Dendritic cell treated with granulocyte-macrophage colony-stimulating factor and Interleukin-4, amounts not matched to agents 40 ng/mL and 50 ng/mL, for 4 days (primary cell): ENCODE measurements around the gene THEM5.
A peak's percentile ranks its signal among the peaks of the same experiment; 100 is the strongest.

Experiments used
- H3K27ac Mint-ChIP-seq: one replicate; pipeline ENCODE4 v1.8.0; 2022; ENCODE audit warnings: mild to moderate bottlenecking, mixed read lengths
- H3K27me3 Mint-ChIP-seq: one replicate; pipeline ENCODE4 v1.8.0; 2022; ENCODE audit warnings: mild to moderate bottlenecking, mixed read lengths
- H3K36me3 Mint-ChIP-seq: one replicate; pipeline ENCODE4 v1.8.0; 2022; ENCODE audit warnings: low read depth, mixed read lengths
- H3K4me1 Mint-ChIP-seq: one replicate; pipeline ENCODE4 v1.8.0; 2022; ENCODE audit warnings: low read depth, mixed read lengths
- H3K4me3 Mint-ChIP-seq: one replicate; pipeline ENCODE4 v1.8.0; 2022; ENCODE audit warnings: mild to moderate bottlenecking, moderate library complexity, mixed read lengths
- H3K9me3 Mint-ChIP-seq: one replicate; pipeline ENCODE4 v1.8.0; 2022; ENCODE audit warnings: mixed read lengths
- intact Hi-C: fragments of 100-400 bp; cut with micrococcal nuclease; formaldehyde crosslinking; loops from one replicate; pipeline ENCODE4 v1.15.0; 2022

THEM5 gene

DNA sequence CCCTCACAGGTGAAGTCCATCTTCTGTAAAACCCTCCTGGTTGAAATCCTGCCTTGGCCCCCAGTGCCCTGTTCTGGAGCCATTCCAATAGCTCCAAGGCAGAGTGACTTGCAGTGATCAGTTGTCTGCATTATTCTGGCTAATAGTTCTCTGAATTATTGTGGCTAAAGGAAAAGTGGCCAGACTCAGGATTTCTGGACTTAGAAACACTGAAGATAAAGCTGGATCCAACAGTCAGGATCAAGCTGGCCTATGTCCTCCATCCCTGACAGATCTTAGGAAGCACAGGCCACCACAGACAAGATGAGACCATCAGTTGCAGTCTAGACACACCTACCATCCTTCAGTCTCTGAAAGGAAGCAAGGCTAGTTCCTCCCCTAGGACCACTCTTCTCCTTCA lies 13.1 kb downstream of the THEM5 start:
- Mint-ChIP-seq H3K27me3 (peaks cover 72% of the 10 kb centered on the region), H3K4me1 (peaks cover 35% of the 10 kb centered on the region), H3K27ac (no peak overlapping the region), H3K36me3 (no peaks in the 10 kb centered on the region), H3K9me3 (no peaks in the 10 kb centered on the region), H3K4me3 (no peak overlapping the region)
- intact Hi-C loops = no loop called here

DNA sequence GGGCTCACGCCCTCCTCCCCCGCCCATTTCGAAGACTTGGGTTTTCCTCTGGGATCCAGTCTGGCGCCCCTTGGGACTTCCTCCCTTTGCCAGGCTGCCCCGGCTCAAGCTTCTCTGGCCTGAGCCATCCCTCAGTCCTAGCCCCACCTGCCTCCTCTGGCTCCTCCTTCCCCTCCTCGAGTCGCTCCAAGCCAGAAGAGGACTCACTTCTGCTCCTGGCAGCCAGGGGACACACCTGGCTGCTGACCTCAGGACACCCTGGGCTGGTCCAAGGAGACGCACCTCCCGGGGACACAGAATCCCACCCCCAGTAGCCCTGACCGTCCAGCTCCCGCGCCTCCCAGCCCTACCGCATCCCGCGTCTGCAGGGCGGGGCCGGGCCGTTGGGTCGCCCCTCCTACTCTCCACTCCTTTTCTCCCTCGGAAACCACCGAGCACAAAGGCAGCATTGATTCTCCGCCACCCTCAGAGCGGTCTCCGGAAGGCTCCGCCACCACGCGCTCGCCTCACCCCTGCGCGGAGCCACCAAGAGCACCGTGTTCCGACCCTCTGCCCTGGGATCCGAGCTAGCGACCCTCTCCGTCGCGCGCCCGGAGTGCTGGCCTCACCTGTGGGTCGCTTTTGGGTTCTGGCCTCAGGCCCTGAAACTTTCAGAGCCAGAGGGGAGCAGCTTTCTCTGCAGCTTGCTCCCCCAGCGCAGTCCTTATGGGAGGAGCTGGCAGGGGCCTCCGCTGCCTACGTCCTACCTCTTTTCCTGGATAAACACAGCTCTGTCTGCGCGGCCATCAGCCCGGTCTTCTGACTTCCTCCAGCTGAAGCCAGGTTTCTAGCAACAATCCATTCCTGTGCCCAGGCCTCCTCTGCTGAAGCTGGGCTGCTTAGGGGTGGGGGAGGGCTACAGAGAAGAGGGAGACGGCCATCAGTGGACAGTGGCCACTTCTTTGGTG lies 13.8 kb downstream of the THEM5 start, which contains the start of gene C2CD4D:
TSS of gene C2CD4D (minus strand) at position 364 of the 947 bp plus-strand sequence. CDS start 831 bp downstream, outside the sequence.
- Mint-ChIP-seq H3K27me3 (peaks cover 65% of the 10 kb centered on the region), H3K27ac (no peak within 1 kb of the TSS), H3K4me3 (peak within 1 kb of the TSS; percentile 63), H3K4me1 (peaks cover 38% of the 10 kb centered on the region), H3K36me3 (no peaks in the 10 kb centered on the region), H3K9me3 (no peaks in the 10 kb centered on the region)
- intact Hi-C loops = loop anchor here (10.0 kb wide), 2 partner anchors 75 to 395 kb away; partner anchors contain the start of gene MRPL9

DNA sequence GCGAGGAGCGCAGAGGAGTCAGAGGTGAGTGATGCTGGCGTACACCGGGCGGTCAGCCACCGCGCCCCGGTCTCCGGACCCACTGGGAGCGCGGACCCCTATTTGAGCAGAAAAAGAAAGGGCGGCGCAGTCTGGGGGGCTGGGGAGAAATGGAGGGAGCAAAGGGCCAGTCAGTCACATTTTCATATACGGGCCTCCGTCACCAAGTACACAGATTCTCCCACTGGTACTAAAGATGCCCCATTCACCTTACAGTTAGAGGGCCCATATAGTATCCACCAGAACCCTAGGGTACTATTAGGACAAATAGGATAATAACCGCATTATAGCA lies 14.5 kb downstream of the THEM5 start:
- Mint-ChIP-seq H3K4me1 (peaks cover 39% of the 10 kb centered on the region), H3K36me3 (no peaks in the 10 kb centered on the region), H3K4me3 (peak overlapping the region; percentile 63), H3K9me3 (no peaks in the 10 kb centered on the region), H3K27me3 (peaks cover 60% of the 10 kb centered on the region), H3K27ac (no peak overlapping the region)
- intact Hi-C loops = loop anchor here (10.0 kb wide), 2 partner anchors 74 to 394 kb away; partner anchors contain the start of gene MRPL9

DNA sequence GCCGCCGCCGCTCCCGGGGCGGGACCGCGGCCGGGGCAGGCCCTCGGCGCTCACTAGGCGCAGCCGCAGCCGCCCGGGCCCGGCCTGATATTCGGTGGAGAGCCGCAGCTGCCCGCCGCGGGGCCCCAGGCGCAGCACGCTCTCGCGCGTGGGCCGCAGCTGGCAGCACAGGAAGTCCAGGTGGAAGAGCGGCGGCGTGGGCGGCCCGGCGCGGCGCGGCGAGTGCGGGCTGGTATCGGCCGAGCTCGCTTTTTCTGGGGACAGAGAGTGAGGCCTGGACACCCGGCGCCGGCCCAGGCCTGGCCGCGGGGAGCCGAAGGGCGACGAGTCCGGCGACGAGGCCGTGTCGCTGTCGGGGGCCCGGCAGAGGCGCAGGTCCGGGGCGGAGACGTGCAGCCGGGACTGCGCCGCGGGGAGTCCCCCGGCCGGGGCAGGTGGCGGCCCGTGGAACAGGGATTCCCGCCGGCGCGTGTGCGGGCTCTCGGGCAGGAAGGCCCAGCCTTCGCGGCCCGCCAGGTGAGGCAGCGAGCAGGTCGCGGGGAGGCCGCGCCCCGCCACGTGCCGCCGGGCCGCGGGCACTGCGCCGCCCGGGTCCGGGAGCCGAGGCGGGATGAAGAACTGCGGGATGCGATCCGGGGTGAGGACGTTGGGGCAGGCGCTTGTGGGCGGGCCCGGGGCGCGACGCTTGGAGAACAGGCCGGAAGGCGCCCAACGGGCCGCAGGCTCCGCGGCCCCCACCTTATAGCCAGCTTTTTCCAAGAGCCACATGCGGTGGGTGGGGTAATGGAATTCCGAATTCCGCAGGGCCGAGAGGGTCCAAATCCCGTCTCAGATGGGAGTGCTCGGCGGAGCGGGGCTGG lies 15.1 kb downstream of the THEM5 start:
- Mint-ChIP-seq H3K36me3 (no peaks in the 10 kb centered on the region), H3K4me3 (peak overlapping the region; percentile 63), H3K4me1 (peaks cover 45% of the 10 kb centered on the region), H3K27me3 (peaks cover 59% of the 10 kb centered on the region), H3K9me3 (no peaks in the 10 kb centered on the region), H3K27ac (no peak overlapping the region)
- intact Hi-C loops = loop anchor here (10.0 kb wide), 2 partner anchors 74 to 394 kb away; partner anchors contain the start of gene MRPL9

DNA sequence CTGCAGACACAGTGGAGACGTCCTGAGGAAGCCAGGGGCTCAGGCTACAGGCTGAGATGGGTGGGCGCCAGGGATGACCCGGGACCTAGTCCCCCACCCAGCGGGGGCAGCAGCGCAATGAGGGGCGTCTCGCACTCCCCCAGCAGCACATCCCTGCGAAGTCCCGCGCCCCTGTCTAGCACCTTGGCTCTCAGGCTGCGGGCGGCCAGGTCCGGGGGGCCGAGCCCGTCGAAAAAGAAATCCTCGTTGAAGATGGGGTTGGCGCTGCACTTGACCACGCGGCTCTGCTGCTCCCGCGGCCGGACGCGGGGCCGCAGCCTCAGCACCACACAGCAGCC lies 15.7 kb downstream of the THEM5 start:
- H3K27me3 Mint-ChIP-seq = peaks cover 59% of the 10 kb centered on the region
- peak overlapping the region; percentile 6 for H3K27ac Mint-ChIP-seq
- H3K36me3 Mint-ChIP-seq = no peaks in the 10 kb centered on the region
- peak overlapping the region; percentile 63 for H3K4me3 Mint-ChIP-seq
- H3K4me1 Mint-ChIP-seq = peaks cover 50% of the 10 kb centered on the region
- no peaks in the 10 kb centered on the region for H3K9me3 Mint-ChIP-seq
- intact Hi-C loops = loop anchor here (10.0 kb wide), 2 partner anchors 73 to 393 kb away; partner anchors contain the start of gene MRPL9

DNA sequence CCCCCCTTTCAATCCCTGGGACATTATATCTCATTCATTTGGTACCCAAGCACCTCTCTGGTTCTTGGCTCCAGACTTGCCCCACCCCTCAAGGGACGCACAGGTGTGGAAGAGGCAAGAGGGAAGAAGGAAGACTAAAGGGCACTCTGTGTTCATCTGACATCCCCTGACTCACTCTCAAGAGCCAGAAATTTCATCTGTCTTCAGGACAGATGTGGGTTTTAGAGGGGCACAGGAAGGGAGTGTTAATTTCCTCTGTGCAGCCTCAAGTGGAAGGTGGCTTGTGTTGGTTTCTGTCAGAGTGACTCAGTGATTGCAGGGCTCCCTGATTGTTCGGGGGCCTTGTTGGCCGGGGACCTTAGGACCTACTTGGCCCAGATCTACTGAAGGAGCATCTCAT lies 16.3 kb downstream of the THEM5 start:
- Mint-ChIP-seq H3K27me3 (peaks cover 60% of the 10 kb centered on the region), H3K9me3 (no peaks in the 10 kb centered on the region), H3K4me1 (peaks cover 57% of the 10 kb centered on the region), H3K27ac (peak overlapping the region; percentile 6), H3K36me3 (no peaks in the 10 kb centered on the region), H3K4me3 (no peak overlapping the region)
- intact Hi-C loops = loop anchor here (10.0 kb wide), 2 partner anchors 72 to 392 kb away; partner anchors contain the start of gene MRPL9

DNA sequence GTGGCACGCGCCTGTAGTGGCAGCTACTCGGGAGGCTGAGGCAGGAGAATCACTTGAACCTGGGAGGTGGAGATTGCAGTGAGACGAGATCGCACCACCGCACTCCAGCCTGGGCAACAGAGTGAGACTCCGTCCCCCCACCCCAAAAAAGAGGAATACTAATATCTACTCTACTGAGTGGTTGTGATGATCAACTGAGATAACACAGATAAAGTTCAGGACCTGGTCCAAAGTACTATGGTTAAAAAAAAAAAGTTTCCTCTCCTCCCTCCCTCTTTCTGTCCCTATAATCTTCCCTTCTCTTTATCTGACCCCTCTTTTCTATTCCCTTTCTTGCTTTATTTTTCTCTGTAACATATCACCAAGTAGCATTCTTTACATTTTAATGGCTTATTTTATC lies 17.9 kb downstream of the THEM5 start:
- Mint-ChIP-seq H3K4me3 (no peak overlapping the region), H3K27ac (no peak overlapping the region), H3K27me3 (peaks cover 47% of the 10 kb centered on the region)

DNA sequence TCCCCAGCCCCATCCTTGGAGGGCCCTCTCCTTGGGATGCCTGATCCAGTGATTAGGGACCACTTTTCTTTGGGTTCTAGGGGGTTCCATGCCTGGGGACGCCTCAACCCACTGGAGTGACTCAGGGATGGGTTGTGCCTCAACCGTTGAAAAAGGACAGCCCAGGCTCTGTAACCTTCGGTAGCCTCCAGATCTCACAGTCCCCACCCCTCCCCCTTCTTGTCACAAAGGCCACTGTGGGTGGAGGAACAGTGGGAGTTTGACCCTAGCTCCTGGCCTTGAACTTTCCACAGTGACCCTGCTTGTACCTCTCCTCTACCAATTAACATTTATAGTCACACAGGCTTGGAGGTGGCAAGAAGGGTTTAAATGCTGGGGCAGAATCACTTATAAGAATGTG lies 19.3 kb downstream of the THEM5 start:
- no peaks in the 10 kb centered on the region for H3K36me3 Mint-ChIP-seq
- peaks cover 78% of the 10 kb centered on the region for H3K4me1 Mint-ChIP-seq
- H3K27ac Mint-ChIP-seq = no peak overlapping the region
- no peak overlapping the region for H3K4me3 Mint-ChIP-seq
- peaks cover 36% of the 10 kb centered on the region for H3K27me3 Mint-ChIP-seq
- no peaks in the 10 kb centered on the region for H3K9me3 Mint-ChIP-seq
- intact Hi-C loops = loop anchor here (10.0 kb wide), 2 partner anchors 69 to 389 kb away; partner anchors contain the start of gene MRPL9

More for the DNA sequence above, 17.9 kb downstream of the THEM5 start:
- H3K4me1 Mint-ChIP-seq = peaks cover 73% of the 10 kb centered on the region
- H3K9me3 Mint-ChIP-seq = no peaks in the 10 kb centered on the region
- H3K36me3 Mint-ChIP-seq = no peaks in the 10 kb centered on the region
- intact Hi-C loops = loop anchor here (10.0 kb wide), 2 partner anchors 71 to 391 kb away; partner anchors contain the start of gene MRPL9

DNA sequence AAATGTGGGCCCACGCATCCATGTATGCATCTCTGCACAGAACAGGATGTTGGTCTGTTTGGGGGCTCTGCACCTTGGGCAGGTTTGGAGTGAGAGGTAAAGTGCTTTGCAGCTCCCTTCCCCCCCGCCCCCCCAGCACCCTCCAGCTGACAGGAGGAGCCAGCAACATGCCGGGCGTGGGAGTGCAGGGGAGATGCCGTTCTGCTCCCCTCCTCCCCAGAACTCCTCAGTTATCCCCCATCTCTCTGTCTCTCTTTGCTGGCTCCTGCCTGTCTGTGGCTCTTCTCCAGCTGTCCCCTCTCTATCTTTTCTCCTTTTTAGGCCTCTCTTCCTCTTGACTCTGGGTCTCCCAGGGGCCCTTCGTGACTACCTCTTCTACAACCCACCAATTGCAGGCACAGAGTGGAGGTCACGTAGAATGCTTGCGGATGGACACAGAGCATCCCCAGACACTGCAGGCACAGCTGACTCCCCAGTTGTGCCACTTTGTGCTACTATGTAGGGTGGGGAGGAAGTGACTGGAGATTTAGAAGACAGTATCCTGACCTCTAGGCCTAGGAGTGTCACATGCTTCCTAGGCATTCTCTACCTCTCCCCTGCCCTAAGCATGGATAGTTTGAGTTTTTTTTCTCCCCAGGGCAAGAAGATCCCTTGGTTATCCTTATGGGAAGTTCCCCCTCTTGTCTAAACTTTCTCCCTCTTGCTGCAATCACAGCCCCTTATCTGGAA lies 20.2 kb downstream of the THEM5 start:
- intact Hi-C loops = loop anchor here (10.0 kb wide), 2 partner anchors 69 to 389 kb away; partner anchors contain the start of gene MRPL9
- no peak overlapping the region for H3K4me3 Mint-ChIP-seq
- H3K4me1 Mint-ChIP-seq = peaks cover 80% of the 10 kb centered on the region
- no peaks in the 10 kb centered on the region for H3K36me3 Mint-ChIP-seq
- H3K9me3 Mint-ChIP-seq = no peaks in the 10 kb centered on the region
- H3K27ac Mint-ChIP-seq = peak overlapping the region; percentile 7
- peaks cover 30% of the 10 kb centered on the region for H3K27me3 Mint-ChIP-seq

DNA sequence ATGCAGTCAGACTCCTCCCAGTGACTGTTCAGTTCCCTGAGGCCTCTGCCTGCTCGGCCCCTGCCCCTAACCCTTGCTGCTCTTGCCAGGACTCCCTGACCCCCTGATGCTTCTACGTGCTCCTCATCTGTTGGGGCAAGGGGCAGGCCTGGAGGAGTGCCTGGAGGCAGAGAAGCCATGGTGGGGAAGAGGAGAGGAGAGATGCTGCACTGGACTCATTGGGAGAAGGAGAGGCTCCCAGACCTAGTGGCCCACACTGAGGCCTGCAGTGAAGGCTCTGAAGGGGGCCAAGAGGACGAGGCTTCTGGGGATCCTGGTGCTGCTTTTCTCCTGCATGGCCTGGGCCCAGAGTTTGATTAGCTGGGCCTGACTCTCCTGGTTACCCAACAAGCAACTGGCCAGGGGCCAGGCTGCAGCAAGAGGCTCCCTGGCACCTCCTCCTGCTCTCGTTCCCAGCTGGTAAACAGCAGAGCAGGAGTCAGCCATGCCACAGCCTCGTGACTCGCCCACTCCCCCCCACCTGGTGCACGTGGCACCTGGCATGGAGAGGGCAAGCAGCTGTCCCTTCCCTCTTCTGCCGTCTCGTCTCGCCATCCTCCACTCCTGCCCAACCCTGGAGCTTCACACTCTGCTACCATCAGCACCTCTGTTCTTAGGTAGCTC lies 21.1 kb downstream of the THEM5 start:
- no peak overlapping the region for H3K27ac Mint-ChIP-seq

DNA sequence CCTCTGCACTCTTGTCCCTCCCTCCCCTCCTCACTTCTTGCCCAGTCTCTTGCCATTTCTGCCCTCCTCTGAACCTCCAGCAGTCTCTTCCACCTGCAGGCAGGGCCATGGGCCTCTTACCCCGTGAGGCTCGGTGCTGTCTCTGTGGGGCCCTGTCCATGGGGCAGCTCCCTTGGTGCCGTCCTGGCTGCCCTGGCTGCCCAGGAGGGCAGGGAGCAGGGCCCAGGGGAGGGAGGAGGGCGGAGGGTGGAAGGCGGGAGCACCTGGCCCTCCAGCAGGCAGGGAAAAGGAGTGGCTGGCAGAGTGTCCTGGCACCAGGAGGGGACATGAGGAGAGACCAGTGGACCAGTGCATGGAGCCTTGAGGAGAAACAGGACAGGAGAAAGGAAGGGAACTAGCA lies 21.9 kb downstream of the THEM5 start, which contains the start of gene RORC:
TSS of gene RORC (minus strand) at position 198 of the 400 bp plus-strand sequence. CDS start at position 160, 38 bp downstream.
- no peaks in the 10 kb centered on the region for H3K36me3 Mint-ChIP-seq
- no peak within 1 kb of the TSS for H3K4me3 Mint-ChIP-seq
- intact Hi-C loops = loop anchor here (10.0 kb wide), 2 partner anchors 67 to 387 kb away; partner anchors contain the start of gene MRPL9
- no peak within 1 kb of the TSS for H3K27ac Mint-ChIP-seq
- H3K9me3 Mint-ChIP-seq = no peaks in the 10 kb centered on the region
- H3K4me1 Mint-ChIP-seq = peaks cover 78% of the 10 kb centered on the region
- H3K27me3 Mint-ChIP-seq = peaks cover 17% of the 10 kb centered on the region

More for the DNA sequence above, 21.1 kb downstream of the THEM5 start:
- peaks cover 86% of the 10 kb centered on the region for H3K4me1 Mint-ChIP-seq
- no peaks in the 10 kb centered on the region for H3K9me3 Mint-ChIP-seq
- no peaks in the 10 kb centered on the region for H3K36me3 Mint-ChIP-seq
- intact Hi-C loops = loop anchor here (10.0 kb wide), 2 partner anchors 68 to 388 kb away; partner anchors contain the start of gene MRPL9
- no peak overlapping the region for H3K4me3 Mint-ChIP-seq
- peaks cover 26% of the 10 kb centered on the region for H3K27me3 Mint-ChIP-seq

DNA sequence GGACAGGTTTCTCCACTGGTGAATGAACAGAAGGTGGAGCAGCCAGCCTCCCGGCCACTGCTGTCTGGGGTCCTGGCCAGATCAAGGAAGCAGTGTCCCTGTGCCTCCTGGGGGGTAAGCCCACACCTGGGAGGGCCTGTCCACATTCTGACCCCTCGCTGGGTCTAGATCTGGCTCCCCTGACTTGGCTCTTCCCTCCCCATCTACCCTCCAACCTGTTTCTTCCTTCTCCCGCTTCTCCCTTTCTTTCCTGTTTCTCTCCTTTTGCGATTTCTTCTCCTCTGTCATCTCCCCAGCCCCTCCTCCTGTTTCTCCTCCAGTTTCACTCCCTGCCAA lies 22.3 kb downstream of the THEM5 start:
- Mint-ChIP-seq H3K27ac (no peak overlapping the region), H3K36me3 (no peaks in the 10 kb centered on the region), H3K9me3 (no peaks in the 10 kb centered on the region), H3K27me3 (peaks cover 16% of the 10 kb centered on the region), H3K4me3 (no peak overlapping the region), H3K4me1 (peaks cover 74% of the 10 kb centered on the region)
- intact Hi-C loops = loop anchor here (10.0 kb wide), 2 partner anchors 66 to 386 kb away; partner anchors contain the start of gene MRPL9
